ENCODE data around the gene DNAH14. TPM values are rescaled to one million over a fixed set of nuclear protein-coding genes. Genes with fewer than 3 reads are reported as not detected.

DNAH14 gene
- polyA plus RNA-seq, 1 donor from 2014 or later: 24.9 TPM

DNA sequence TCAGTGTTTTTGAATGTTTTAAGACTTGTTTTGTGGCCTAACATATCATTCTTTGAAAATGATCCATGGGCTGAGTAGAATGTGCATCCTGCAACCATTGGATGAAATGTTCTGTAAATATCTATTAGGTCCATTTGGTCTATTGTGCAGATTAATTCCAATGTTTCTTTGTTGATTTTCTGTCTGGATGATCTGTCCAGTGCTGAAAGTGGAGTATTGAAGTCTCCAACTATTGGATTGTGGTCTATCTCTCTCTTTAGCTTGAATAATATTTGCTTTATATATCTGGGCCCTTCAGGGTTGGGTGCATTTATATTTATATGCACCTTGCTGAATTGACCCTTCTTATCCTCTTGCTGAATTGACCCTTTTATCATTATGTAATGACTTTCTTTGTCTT is 181.5 kb downstream of the DNAH14 start:
- Histone ChIP-seq H3K9me3 (ENCODE audit: low read length) (no peaks in the 10 kb centered on the region), H3F3A (ENCODE audit: insufficient read depth, low read length, poor library complexity, severe bottlenecking) (no peaks in the 10 kb centered on the region), H2AFZ (ENCODE audit: low read depth, low read length) (no peak overlapping the region), H3K9me2 (ENCODE audit: insufficient read depth, low read length) (no peaks in the 10 kb centered on the region), H4K20me1 (ENCODE audit: insufficient read depth) (no peaks in the 10 kb centered on the region), H3K4me3 (ENCODE audit: low read length) (no peak overlapping the region), H3K9ac (ENCODE audit: low read length) (no peak overlapping the region), H3K27me3 (ENCODE audit: insufficient read depth, low read depth, low read length) (no peaks in the 10 kb centered on the region), H3K4me2 (ENCODE audit: low read length) (no peak overlapping the region), H3K79me2 (replicated peaks; ENCODE audit: insufficient read depth, low read length) (no peaks in the 10 kb centered on the region), H3K36me3 (ENCODE audit: insufficient read depth, low read length) (no peaks in the 10 kb centered on the region), H3K27ac (ENCODE audit: low read length) (no peak overlapping the region)
- TF ChIP-seq, protein P1, sequence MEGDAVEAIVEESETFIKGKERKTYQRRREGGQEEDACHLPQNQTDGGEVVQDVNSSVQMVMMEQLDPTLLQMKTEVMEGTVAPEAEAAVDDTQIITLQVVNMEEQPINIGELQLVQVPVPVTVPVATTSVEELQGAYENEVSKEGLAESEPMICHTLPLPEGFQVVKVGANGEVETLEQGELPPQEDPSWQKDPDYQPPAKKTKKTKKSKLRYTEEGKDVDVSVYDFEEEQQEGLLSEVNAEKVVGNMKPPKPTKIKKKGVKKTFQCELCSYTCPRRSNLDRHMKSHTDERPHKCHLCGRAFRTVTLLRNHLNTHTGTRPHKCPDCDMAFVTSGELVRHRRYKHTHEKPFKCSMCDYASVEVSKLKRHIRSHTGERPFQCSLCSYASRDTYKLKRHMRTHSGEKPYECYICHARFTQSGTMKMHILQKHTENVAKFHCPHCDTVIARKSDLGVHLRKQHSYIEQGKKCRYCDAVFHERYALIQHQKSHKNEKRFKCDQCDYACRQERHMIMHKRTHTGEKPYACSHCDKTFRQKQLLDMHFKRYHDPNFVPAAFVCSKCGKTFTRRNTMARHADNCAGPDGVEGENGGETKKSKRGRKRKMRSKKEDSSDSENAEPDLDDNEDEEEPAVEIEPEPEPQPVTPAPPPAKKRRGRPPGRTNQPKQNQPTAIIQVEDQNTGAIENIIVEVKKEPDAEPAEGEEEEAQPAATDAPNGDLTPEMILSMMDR (IDR thresholded peaks at IDR 0.05; ENCODE audit: poor library complexity, severe bottlenecking): no peak
- TF ChIP-seq EZH2 (IDR thresholded peaks at IDR 0.05; ENCODE audit: borderline replicate concordance, insufficient read depth, low read length, poor library complexity, severe bottlenecking) (no peak), RAD21 (conservative IDR thresholded peaks at IDR 0.05) (no peak), EP300 (conservative IDR thresholded peaks at IDR 0.05; ENCODE audit: poor library complexity, severe bottlenecking) (no peak), TAF1 (IDR thresholded peaks at IDR 0.05; ENCODE audit: low read depth) (no peak), MXI1 (conservative IDR thresholded peaks at IDR 0.05; ENCODE audit: poor library complexity, severe bottlenecking) (no peak)

DNA sequence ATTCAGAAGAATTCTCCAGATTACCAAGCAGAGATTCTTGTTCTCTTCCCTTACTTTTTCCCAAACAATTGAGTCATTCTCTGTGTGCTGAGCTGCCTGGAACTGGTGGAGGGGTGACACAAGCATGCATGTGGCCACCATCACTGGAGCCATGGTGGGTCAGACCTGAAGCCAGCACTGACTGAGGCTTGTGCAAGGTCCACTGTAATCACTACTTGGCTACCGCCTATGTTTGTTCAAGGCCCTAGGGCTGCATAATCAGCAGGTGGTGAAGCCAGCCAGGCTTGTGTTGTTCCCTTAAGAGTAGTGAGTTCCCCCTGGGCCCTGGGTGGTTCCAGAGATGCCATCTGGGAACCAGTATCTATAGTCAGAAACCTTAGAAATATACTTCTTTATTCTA is 183.8 kb downstream of the DNAH14 start:
- Histone ChIP-seq H3K4me2 (ENCODE audit: low read length) (no peak overlapping the region), H3K9ac (ENCODE audit: low read length) (no peak overlapping the region), H2AFZ (ENCODE audit: low read depth, low read length) (no peak overlapping the region), H3K9me2 (ENCODE audit: insufficient read depth, low read length) (no peaks in the 10 kb centered on the region), H3K9me3 (ENCODE audit: low read length) (no peaks in the 10 kb centered on the region), H3K27me3 (ENCODE audit: insufficient read depth, low read depth, low read length) (no peaks in the 10 kb centered on the region), H3K27ac (ENCODE audit: low read length) (no peak overlapping the region), H4K20me1 (ENCODE audit: insufficient read depth) (no peaks in the 10 kb centered on the region), H3K36me3 (ENCODE audit: insufficient read depth, low read length) (no peaks in the 10 kb centered on the region), H3K4me3 (ENCODE audit: low read length) (no peak overlapping the region), H3K79me2 (replicated peaks; ENCODE audit: insufficient read depth, low read length) (no peaks in the 10 kb centered on the region), H3F3A (ENCODE audit: insufficient read depth, low read length, poor library complexity, severe bottlenecking) (no peaks in the 10 kb centered on the region)
- TF ChIP-seq, protein P1 (IDR thresholded peaks at IDR 0.05; ENCODE audit: poor library complexity, severe bottlenecking): no peak
- no peak for TF ChIP-seq MXI1 (conservative IDR thresholded peaks at IDR 0.05; ENCODE audit: poor library complexity, severe bottlenecking)
- no peak for TF ChIP-seq POLR2AphosphoS5 (IDR thresholded peaks at IDR 0.05)
- TF ChIP-seq, protein P2, sequence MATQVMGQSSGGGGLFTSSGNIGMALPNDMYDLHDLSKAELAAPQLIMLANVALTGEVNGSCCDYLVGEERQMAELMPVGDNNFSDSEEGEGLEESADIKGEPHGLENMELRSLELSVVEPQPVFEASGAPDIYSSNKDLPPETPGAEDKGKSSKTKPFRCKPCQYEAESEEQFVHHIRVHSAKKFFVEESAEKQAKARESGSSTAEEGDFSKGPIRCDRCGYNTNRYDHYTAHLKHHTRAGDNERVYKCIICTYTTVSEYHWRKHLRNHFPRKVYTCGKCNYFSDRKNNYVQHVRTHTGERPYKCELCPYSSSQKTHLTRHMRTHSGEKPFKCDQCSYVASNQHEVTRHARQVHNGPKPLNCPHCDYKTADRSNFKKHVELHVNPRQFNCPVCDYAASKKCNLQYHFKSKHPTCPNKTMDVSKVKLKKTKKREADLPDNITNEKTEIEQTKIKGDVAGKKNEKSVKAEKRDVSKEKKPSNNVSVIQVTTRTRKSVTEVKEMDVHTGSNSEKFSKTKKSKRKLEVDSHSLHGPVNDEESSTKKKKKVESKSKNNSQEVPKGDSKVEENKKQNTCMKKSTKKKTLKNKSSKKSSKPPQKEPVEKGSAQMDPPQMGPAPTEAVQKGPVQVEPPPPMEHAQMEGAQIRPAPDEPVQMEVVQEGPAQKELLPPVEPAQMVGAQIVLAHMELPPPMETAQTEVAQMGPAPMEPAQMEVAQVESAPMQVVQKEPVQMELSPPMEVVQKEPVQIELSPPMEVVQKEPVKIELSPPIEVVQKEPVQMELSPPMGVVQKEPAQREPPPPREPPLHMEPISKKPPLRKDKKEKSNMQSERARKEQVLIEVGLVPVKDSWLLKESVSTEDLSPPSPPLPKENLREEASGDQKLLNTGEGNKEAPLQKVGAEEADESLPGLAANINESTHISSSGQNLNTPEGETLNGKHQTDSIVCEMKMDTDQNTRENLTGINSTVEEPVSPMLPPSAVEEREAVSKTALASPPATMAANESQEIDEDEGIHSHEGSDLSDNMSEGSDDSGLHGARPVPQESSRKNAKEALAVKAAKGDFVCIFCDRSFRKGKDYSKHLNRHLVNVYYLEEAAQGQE (IDR thresholded peaks at IDR 0.05; ENCODE audit: borderline replicate concordance): no peak
- TF ChIP-seq RAD21 (conservative IDR thresholded peaks at IDR 0.05): no peak
- TF ChIP-seq SMC3 (conservative IDR thresholded peaks at IDR 0.05; ENCODE audit: poor library complexity): no peak
- no peak for TF ChIP-seq EP300 (conservative IDR thresholded peaks at IDR 0.05; ENCODE audit: poor library complexity, severe bottlenecking)
- TF ChIP-seq TAF1 (IDR thresholded peaks at IDR 0.05; ENCODE audit: low read depth): no peak
- TF ChIP-seq EZH2 (IDR thresholded peaks at IDR 0.05; ENCODE audit: borderline replicate concordance, insufficient read depth, low read length, poor library complexity, severe bottlenecking): no peak
